SKM-1 (cell line): ENCODE results near the gene YIF1B.

Experiments
- DNase-seq: peaks from one replicate; lab custom pipeline; 2025; ENCODE audit not compliant: unreplicated experiment; lab: John Stamatoyannopoulos, UW

YIF1B gene

DNA sequence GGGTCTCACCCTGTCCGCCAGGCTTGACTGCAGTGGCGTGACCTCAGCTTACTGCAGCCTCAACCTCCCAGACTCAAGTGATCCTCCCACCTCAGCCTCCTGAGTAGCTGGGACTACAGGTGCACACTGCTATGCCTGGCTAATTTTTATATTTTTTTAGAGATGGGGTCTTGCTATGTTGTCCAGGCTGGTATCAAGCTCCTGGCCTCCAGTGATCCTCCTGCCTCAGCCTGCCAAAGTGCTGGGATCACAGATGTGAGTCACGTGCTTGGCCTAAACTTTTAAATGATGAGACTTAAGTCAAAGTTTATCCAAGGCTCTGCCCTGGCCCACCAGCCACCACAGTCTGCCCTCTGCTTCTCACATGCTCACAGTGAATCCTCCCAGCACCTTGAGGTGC is 9.5 kb downstream of the YIF1B start:
- DNase-seq, result no peak

GRCh38 chr19:38304866-38305429 is 10.8 kb downstream of the YIF1B start:
- DNase-seq, result no peak

DNA sequence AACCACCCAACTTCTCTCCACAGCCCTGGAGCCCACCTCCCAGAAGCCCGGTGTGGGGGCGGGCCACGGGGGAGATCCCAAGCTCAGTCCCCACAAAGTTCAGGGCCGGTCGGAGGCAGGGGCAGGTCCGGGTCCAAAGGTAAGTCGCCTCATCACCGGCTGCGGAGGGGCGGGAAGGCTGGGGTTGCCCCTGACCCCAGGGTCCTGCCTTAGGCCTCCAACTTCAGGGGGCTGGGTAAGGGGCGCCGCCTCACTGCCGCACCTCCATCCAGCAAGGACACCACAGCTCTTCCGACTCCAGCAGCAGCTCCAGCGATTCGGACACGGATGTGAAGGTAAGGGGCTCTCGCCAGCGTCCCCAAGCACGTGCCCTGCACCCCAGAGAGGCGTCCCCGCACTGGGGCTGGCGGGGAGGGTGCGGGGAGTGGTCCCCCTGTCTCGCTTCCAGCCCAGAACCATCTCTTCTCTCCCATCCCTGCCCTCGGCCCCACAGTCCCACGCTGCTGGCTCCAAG is 11.3 kb downstream of the YIF1B start:
- no peak for DNase-seq

DNA sequence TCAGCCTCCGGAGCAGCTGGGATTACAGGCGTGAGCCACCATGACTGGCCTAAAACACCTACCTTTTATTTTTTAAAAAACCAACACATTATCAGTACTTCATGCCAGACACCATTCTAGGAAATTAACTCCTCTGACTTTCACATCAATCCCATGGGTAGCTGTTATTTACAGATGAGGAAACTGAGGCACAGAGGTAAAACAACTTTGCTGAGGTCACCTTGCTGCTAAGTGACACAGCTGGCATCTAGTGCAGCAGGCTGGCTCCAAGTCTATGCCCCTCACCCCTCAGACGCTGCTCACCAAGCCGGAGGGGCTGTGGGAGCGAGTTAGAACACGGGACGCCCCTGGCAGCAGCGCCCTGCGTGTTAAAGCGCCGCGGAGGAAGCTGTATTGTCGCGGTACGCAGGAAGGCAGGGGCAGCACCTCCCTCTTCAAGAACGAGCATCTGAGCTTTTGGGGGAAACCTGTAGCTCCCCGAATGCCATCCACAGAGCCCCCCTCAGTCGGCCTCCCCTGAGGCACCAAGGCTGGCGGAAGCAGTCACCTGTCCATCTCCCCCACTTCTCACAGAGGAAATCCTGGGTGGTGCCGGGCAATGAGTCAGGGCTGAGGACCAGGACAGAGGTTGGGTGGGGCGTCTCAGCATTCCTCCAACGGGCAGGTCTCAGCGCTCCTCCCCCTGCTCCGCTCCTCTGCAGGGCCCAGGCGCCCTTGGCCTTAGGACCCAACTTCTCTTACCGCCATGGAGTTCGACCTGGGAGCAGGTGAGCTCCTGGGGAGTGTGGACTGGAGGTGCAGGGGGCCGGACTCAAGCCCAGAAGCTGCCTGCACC is 12.0 kb downstream of the YIF1B start, which contains the start of gene C19orf33:
Gene C19orf33 (plus strand): TSS at position 735 of the 835 bp plus-strand sequence. CDS start 11 bp downstream, at position 746.
- DNase-seq, result no peak

DNA sequence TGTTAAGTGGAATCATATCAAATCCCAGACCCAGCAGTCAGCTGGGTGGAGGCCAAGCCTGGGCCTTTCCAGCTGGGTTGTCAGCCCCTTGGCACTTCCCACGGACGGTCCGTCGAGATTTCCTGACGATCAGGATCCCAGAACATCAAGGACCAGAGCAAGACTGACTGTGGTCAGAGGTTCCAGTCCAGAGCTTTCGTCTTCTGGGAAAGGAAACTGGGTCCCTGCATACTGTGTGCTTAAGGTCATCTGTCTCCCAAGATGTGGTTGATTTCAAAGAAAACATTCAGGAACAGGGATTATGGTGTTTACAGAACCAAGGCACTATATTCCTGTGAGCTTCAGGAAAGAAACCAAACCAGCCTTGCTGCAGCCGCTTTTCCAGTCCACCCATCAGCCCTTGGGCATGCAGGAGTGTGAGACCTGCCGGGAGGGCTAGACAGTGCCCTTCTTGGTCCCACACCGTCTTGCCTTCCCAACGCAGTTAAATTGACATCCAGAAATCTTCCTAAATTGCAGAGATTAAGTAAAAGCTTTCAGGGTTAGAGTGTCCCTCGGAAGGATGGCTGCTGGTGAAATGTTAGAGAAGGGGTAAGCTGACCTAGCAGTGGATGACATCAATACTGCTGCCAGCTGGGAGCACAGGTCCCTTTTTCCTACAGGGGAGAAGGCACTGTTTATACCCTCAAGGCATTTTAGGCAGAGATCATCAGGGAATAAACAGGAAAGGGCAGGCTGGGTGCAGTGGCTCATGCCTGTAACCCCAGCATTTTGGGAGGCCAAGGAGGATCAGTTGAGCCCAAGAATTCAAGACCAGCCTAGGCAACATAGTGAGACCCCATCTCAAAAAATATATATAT is 16.7 kb downstream of the YIF1B start:
- no peak for DNase-seq

GRCh38 chr19:38294090-38294489 is 21.7 kb downstream of the YIF1B start:
- DNase-seq, result no peak

DNA sequence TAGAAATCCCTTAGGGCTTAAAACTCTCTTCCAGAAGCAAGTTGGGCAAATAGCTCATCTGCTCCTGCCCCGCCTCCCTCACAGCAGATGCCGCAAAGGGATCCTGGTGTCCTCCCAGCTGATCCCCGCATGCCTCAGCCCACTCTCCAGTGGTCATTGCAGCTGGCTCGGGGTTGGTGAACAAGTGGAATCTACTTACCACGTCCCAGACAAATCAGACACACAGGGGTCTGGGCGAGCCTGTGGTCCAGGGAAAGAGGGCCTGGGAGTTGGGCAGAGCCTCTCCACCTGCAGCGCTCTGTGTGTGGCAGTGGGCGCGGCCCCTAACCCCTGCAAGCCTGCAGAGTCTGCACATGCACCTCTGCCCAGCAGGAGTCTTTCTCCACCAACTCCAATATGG is 22.5 kb downstream of the YIF1B start:
- DNase-seq, result no peak

DNA sequence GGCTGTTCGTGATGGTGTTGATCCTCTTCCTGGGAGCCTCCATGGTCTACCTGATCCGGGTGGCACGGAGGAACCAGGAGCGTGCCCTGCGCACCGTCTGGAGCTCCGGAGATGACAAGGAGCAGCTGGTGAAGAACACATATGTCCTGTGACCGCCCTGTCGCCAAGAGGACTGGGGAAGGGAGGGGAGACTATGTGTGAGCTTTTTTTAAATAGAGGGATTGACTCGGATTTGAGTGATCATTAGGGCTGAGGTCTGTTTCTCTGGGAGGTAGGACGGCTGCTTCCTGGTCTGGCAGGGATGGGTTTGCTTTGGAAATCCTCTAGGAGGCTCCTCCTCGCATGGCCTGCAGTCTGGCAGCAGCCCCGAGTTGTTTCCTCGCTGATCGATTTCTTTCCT is 23.9 kb downstream of the YIF1B start:
- DNase-seq, result no peak

DNA sequence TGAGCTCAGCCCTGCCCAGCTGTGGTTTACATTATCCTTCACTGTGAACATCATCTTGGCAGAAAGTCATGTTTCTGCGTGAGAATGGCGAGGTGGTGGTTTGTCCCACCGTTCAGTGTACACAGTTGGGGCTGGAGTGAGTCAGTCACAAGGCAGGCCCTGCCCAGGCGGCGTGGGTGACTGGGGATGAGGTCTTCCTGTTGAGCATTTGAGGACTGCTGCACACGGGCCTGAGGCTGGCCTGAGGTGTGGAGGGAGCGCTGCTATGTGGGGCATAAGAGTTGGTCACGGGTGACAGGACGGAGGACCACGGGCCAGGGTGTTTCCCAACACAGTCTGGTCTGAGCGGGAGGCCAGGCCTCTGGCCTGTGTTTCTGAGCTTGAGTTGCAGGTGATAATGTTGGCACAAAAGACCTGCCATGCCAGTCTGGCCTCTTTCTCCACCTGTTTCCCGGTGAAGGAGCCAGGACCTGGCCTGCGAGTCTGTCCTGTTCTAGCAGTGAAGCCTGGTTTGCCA is 25.1 kb downstream of the YIF1B start:
- DNase-seq, result no peak

- DNase-seq, result no peak
These were observed 25.8 kb downstream of the YIF1B start for GRCh38 chr19:38289955-38290354.

GRCh38 chr19:38288123-38288855 is 27.5 kb downstream of the YIF1B start:
- no peak for DNase-seq

GRCh38 chr19:38287604-38288003 is 28.1 kb downstream of the YIF1B start:
- peak; percentile 31 for DNase-seq

GRCh38 chr19:38285567-38285966 is 30.2 kb downstream of the YIF1B start:
- DNase-seq, result no peak

DNA sequence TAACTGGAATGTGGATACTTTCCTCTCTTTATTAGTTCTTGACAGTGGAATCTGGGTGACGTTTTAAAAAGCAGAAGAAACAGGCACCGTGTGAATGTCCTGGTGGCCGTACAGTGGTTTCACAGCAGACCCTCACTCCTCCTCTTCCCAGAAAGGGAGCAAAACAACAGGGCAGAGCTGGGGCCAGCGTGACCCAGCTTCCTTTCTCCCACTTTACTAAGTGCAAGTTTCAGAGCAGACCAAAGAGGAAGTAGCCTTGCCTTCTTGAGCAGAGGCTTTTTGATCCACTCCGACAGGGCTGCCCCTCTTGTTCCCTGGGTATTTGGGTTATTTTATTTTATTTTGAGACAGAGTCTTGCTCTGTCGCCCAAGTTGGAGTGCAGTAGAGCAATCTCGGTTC is 31.3 kb downstream of the YIF1B start:
- peak; percentile 25 for DNase-seq

GRCh38 chr19:38283271-38283670 is 32.5 kb downstream of the YIF1B start:
- DNase-seq, result no peak

DNA sequence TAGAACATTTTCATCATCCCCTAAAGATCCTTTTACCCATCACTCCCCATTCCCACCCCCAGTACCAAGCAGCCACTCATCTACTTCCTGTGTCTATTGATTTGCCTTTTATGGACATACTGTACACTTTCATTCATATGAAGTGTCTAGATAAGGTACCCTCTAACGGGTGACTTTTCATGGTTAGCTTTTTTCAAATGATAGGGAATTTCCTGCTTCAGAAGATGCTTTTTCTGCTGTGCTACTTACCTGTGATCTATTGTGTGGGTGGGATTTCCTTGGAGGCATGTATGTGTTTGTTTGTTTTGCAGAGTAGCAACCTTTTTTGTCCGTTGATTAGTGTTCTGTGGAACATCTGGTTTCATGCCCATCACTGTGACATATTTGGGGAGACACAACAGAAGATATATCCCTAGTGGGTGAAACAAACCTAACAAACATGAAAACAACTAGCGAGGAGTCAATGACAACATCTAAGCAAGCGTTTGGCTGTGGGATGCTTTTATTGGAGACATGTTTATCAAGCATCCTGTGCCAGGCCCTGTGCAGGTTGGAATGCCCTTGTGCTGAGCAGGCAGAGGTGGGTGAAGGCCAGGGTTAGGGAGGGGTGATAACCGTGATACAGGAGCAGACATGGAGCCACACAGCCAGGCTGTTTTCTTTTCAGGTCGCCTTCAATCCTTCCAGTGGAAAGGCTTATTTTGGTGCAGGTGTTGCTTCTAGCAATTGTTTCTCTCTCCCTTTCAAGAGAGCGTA is 33.8 kb downstream of the YIF1B start:
- no peak for DNase-seq

- no peak for DNase-seq
These were observed 35.5 kb downstream of the YIF1B start for GRCh38 chr19:38280030-38280921.

GRCh38 chr19:38278751-38279150 is 37.0 kb downstream of the YIF1B start:
- DNase-seq, result no peak
